Loucy (cell line): ENCODE results near the gene ANKRD63.

Experiments used
- H2AFZ ChIP-seq: fragments of 200-600 bp; sonication (generic); 2 replicates; pipeline ENCODE4 v1.6.0; 2016; ENCODE audit warnings: antibody characterized with exemption, mild to moderate bottlenecking, low read length, moderate library complexity
- H3F3A ChIP-seq: fragments of 200-600 bp; 2 replicates; pipeline ENCODE4 v1.6.0; 2016; ENCODE audit warnings: antibody characterized with exemption, low read depth, mild to moderate bottlenecking
- H3K27me3 ChIP-seq: fragments of 200-600 bp; sonication (generic); 2 replicates; pipeline ENCODE4 v1.6.1; 2014; ENCODE audit warnings: low read length, mild to moderate bottlenecking; ENCODE audit not compliant: insufficient read depth, poor library complexity, severe bottlenecking
- H3K36me3 ChIP-seq: fragments of 200-600 bp; sonication (generic); 2 replicates; pipeline ENCODE4 v1.6.1; 2016; ENCODE audit warnings: low read length; ENCODE audit not compliant: insufficient read depth
- H3K4me1 ChIP-seq: fragments of 200-600 bp; sonication (generic); 2 replicates; pipeline ENCODE4 v1.5.1; 2014; ENCODE audit warnings: low read length, mild to moderate bottlenecking; ENCODE audit not compliant: insufficient read depth, poor library complexity, severe bottlenecking
- H3K4me2 ChIP-seq: fragments of 200-600 bp; sonication (generic); 2 replicates; pipeline ENCODE4 v1.6.0; 2014; ENCODE audit warnings: antibody characterized with exemption, low read length, low read depth, mild to moderate bottlenecking; ENCODE audit not compliant: poor library complexity, severe bottlenecking
- H3K4me3 ChIP-seq: fragments of 200-600 bp; sonication (generic); 2 replicates; pipeline ENCODE4 v1.5.1; 2014; ENCODE audit warnings: low read length, mild to moderate bottlenecking, mixed read lengths; ENCODE audit not compliant: poor library complexity, severe bottlenecking
- H3K79me2 ChIP-seq: fragments of 200-600 bp; sonication (generic); 2 replicates; pipeline ENCODE4 v1.6.1; 2014; ENCODE audit warnings: low read length; ENCODE audit not compliant: insufficient read depth
- H3K9ac ChIP-seq: fragments of 200-600 bp; sonication (generic); 2 replicates; pipeline ENCODE4 v1.6.0; 2014; ENCODE audit warnings: mild to moderate bottlenecking, low read depth, low read length, moderate library complexity; ENCODE audit not compliant: poor library complexity, severe bottlenecking
- H3K9me2 ChIP-seq: fragments of 200-600 bp; sonication (generic); replicated peaks from 2 replicates; pipeline ENCODE4 v1.6.1; 2016; ENCODE audit warnings: low read depth, low read length, mixed read lengths
- H3K9me3 ChIP-seq: fragments of 200-600 bp; sonication (generic); 2 replicates; pipeline ENCODE4 v1.6.1; 2014; ENCODE audit warnings: mild to moderate bottlenecking, antibody characterized with exemption, low read length, low read depth; ENCODE audit not compliant: insufficient read depth
- H4K20me1 ChIP-seq: fragments of 200-600 bp; sonication (generic); 2 replicates; pipeline ENCODE4 v1.6.0; 2014; ENCODE audit warnings: antibody characterized with exemption, low read length, mild to moderate bottlenecking; ENCODE audit not compliant: insufficient read depth, poor library complexity, severe bottlenecking
- EZH2phosphoT487 ChIP-seq: fragments of 200-600 bp; IDR thresholded peaks from 2 replicates; pipeline ENCODE4 v1.6.1; 2018; ENCODE audit warnings: antibody characterized with exemption, mild to moderate bottlenecking, moderate library complexity, borderline replicate concordance
- TF ChIP-seq, protein P1 (sequence below): fragments of 200-600 bp; sonication (generic); conservative IDR thresholded peaks from 2 replicates; pipeline ENCODE4 v1.5.1; 2014; ENCODE audit warnings: mild to moderate bottlenecking, antibody characterized with exemption, low read length

Gene ANKRD63, protein sequence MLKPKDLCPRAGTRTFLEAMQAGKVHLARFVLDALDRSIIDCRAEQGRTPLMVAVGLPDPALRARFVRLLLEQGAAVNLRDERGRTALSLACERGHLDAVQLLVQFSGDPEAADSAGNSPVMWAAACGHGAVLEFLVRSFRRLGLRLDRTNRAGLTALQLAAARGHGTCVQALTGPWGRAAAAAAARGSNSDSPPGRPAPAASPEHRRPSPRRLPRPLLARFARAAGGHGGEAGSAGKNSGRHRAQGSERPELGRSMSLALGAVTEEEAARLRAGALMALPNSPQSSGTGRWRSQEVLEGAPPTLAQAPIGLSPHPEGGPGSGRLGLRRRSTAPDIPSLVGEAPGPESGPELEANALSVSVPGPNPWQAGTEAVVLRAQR

DNA sequence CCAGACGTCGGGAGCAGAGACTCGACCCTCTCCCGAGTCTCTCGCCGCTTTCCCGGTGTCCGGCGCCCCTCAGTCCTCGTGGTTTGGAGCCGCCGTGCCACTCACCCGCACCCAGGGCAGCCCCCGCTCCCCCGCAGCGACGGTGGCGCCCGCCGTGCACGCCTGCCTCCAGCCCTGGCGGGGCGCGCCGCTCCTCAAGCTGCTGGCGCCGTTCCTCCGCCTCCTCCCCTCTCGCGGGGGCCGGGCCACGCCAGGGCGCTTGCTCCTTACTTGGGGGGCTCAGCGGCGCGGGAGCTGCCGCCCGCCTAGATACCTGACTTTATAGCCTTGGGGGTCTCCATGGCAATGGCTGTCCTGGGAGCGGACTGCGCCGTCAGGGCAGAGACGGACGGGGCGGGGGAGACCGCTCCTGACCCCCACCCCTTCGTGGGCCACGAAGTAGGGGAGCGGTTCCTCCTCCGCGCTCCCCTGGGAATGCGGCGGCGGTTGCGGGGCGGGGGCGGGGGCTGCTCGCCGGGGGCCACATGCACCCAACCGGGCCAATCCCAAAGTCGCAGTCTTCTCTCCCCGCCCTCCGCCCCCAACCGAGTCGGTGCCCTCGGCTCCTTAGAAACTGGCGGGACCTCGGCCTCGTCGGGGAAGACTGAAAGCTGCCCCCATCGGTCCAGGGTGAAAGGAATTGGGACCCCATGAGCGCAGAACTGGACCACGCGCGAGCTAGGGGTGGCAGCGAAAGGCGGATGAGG is at the start of gene ANKRD63:
Gene ANKRD63, minus strand, starts transcription at position 196 of the 746 bp plus-strand sequence. CDS start 478 bp downstream, outside the sequence.
- Histone ChIP-seq H3K79me2 (no peaks in the 10 kb centered on the region), H3K4me2 (no peak within 1 kb of the TSS), H3K9me3 (no peaks in the 10 kb centered on the region), H2AFZ (no peak within 1 kb of the TSS), H3K9ac (no peak within 1 kb of the TSS), H3K4me3 (no peak within 1 kb of the TSS), H3K9me2 (no peaks in the 10 kb centered on the region), H3F3A (0 out of 2 replicates have a peak, but pooled peaks cover 3% of the 10 kb centered on the region), H3K36me3 (no peaks in the 10 kb centered on the region), H3K4me1 (no peaks in the 10 kb centered on the region), H3K27me3 (no peaks in the 10 kb centered on the region), H4K20me1 (no peaks in the 10 kb centered on the region)
- TF ChIP-seq EZH2phosphoT487: no peak

DNA sequence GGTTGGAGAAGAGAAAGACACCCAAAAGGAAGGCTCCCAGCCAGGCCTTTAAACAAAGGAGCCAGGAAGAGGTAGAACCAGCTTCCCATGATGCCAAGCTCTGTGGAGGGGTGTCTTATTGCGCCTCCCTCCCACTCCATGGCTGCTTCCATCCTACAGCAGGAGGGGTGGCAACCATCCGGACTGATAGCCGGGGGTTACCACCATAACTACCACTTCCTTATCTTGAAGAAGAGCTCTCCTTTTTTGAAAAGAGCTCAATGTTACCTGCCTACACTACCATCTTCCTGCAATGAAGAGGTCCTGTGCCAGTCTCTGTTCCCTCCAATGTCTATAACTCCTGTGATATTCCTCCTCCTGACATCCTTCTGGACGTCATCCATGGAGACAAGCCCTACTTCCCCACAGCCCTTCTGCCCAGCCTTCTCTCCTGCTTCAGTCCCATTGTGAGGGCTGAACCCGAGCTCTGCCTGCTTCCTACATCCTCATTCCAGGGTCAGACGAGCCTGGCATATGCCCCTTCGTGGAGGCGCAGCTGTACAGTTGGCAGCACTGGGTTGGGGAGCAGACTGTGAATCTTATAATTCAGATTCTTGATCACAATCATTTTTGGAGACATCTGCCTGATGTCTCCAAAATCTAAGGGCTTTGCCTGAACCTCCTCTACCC is 49.4 kb upstream of the ANKRD63 start:
- Histone ChIP-seq H3K79me2 (peaks cover 58% of the 10 kb centered on the region), H3K9ac (peak overlapping the region; percentile 86), H3K4me1 (peaks cover 96% of the 10 kb centered on the region), H2AFZ (no peak overlapping the region), H4K20me1 (no peaks in the 10 kb centered on the region), H3K36me3 (peaks cover 3% of the 10 kb centered on the region; the same call in 1 of the 2 replicates), H3K9me3 (no peaks in the 10 kb centered on the region), H3K4me3 (no peak overlapping the region), H3K9me2 (no peaks in the 10 kb centered on the region), H3K27me3 (no peaks in the 10 kb centered on the region), H3F3A (0 out of 2 replicates have a peak, but pooled peaks cover 8% of the 10 kb centered on the region), H3K4me2 (peak overlapping the region; percentile 79)
- TF ChIP-seq EZH2phosphoT487: no peak
- TF ChIP-seq, protein P1, sequence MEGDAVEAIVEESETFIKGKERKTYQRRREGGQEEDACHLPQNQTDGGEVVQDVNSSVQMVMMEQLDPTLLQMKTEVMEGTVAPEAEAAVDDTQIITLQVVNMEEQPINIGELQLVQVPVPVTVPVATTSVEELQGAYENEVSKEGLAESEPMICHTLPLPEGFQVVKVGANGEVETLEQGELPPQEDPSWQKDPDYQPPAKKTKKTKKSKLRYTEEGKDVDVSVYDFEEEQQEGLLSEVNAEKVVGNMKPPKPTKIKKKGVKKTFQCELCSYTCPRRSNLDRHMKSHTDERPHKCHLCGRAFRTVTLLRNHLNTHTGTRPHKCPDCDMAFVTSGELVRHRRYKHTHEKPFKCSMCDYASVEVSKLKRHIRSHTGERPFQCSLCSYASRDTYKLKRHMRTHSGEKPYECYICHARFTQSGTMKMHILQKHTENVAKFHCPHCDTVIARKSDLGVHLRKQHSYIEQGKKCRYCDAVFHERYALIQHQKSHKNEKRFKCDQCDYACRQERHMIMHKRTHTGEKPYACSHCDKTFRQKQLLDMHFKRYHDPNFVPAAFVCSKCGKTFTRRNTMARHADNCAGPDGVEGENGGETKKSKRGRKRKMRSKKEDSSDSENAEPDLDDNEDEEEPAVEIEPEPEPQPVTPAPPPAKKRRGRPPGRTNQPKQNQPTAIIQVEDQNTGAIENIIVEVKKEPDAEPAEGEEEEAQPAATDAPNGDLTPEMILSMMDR: no peak

DNA sequence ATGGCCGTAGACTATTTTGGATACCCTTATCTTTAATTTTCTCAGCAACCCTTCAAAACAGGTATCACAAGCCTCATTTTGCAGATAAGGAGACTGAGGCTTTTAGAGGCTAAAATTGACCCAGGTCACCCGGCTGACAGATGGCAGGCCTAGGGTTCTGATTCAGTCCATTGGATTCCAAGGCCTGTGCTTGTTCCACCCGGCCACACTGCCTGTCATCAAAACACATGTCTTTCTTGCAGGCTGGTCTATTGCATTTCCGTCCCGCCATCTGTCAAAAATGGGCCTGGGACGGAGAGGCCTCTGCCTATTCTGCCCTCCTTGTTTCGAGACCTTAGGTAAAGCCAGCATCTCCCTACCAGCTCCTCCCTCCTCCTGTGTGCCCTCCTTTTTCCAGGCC is 48.8 kb upstream of the ANKRD63 start:
- Histone ChIP-seq H3K4me3 (no peak overlapping the region), H3K4me1 (peaks cover 96% of the 10 kb centered on the region), H3K4me2 (peak overlapping the region; percentile 79), H3K36me3 (peaks cover 3% of the 10 kb centered on the region; the same call in 1 of the 2 replicates), H2AFZ (no peak overlapping the region), H3K9me2 (no peaks in the 10 kb centered on the region), H3K9ac (peak overlapping the region; percentile 82), H3K27me3 (no peaks in the 10 kb centered on the region), H3K9me3 (no peaks in the 10 kb centered on the region), H3F3A (0 out of 2 replicates have a peak, but pooled peaks cover 8% of the 10 kb centered on the region), H4K20me1 (no peaks in the 10 kb centered on the region), H3K79me2 (peaks cover 64% of the 10 kb centered on the region)
- TF ChIP-seq, protein P1: no peak
- no peak for TF ChIP-seq EZH2phosphoT487
